ENCODE measurements around the gene KIAA1210.

KIAA1210 gene

GRCh38 chrX:119158226-119158625 lies 30.6 kb upstream of the KIAA1210 start:
- Histone ChIP-seq H2AFZ (ENCODE audit: low read depth, low read length) (no peak overlapping the region), H2BK120ac (ENCODE audit: low read depth, low read length) (no peak overlapping the region), H4K91ac (ENCODE audit: low read length) (no peak overlapping the region), H3K23ac (ENCODE audit: low read length in 2 of 2) (no peak overlapping the region), H3K9me3 (ENCODE audit: control insufficient read depth, low read length) (no peaks in the 10 kb centered on the region), H3K4me2 (ENCODE audit: low read length, poor library complexity, severe bottlenecking) (no peak overlapping the region), H3K14ac (ENCODE audit: low read length in 2 of 2) (no peak overlapping the region), H3K4me3 (ENCODE audit: insufficient read depth in 1 of 2, low read depth in 1 of 2, low read length in 2 of 2) (no peak overlapping the region), H4K8ac (ENCODE audit: low read length) (no peak overlapping the region), H3K9ac (ENCODE audit: low read length) (no peak overlapping the region), H2AK5ac (ENCODE audit: low read length, severe bottlenecking) (no peak overlapping the region), H3K4me1 (ENCODE audit: control insufficient read depth, insufficient read depth, low read depth, low read length) (no peaks in the 10 kb centered on the region), H3K4ac (ENCODE audit: low read depth in 1 of 2, low read length in 2 of 2) (no peak overlapping the region), H3K27ac (ENCODE audit: low read length, poor library complexity, severe bottlenecking) (no peak overlapping the region), H3K27me3 (ENCODE audit: control insufficient read depth in 1 of 2, insufficient read depth in 1 of 2, low read length in 2 of 2) (peaks cover 0 to 25% of the 10 kb centered on the region in 2 experiments), H2BK5ac (ENCODE audit: low read depth, low read length, poor library complexity, severe bottlenecking) (no peak overlapping the region), H2BK12ac (ENCODE audit: low read length in 2 of 2) (no peak overlapping the region), H2BK15ac (ENCODE audit: low read depth, poor library complexity, severe bottlenecking) (no peak overlapping the region), H3K18ac (ENCODE audit: low read depth in 1 of 2, low read length in 2 of 2) (no peak overlapping the region), H3K79me1 (replicated peaks; ENCODE audit: low read length, poor library complexity, severe bottlenecking) (no peaks in the 10 kb centered on the region), H3K36me3 (ENCODE audit: control insufficient read depth in 1 of 2, insufficient read depth in 2 of 2, low read depth in 1 of 2, low read length in 2 of 2) (no peaks in the 10 kb centered on the region)
- WGBS: 84% methylated on average over 2 of the region's 3 CpGs
- no peak for DNase-seq

GRCh38 chrX:119156241-119156640 lies 28.6 kb upstream of the KIAA1210 start:
- H3K4me2 ChIP-seq (ENCODE audit: low read length, poor library complexity, severe bottlenecking): no peak overlapping the region
- no peak overlapping the region for H4K91ac ChIP-seq (ENCODE audit: low read length)
- no peaks in the 10 kb centered on the region for H3K4me1 ChIP-seq (ENCODE audit: control insufficient read depth, insufficient read depth, low read depth, low read length)
- no peak for DNase-seq
- no peak overlapping the region for H2BK12ac ChIP-seq (ENCODE audit: low read length in 2 of 2)
- 100% methylated on average over 1 of the region's 1 CpG for WGBS
- no peak overlapping the region for H3K4ac ChIP-seq (ENCODE audit: low read depth in 1 of 2, low read length in 2 of 2)
- no peak overlapping the region for H2BK5ac ChIP-seq (ENCODE audit: low read depth, low read length, poor library complexity, severe bottlenecking)
- no peak overlapping the region for H3K23ac ChIP-seq (ENCODE audit: low read length in 2 of 2)
- no peak overlapping the region for H2AK5ac ChIP-seq (ENCODE audit: low read length, severe bottlenecking)
- no peaks in the 10 kb centered on the region for H3K9me3 ChIP-seq (ENCODE audit: control insufficient read depth, low read length)
- no peak overlapping the region for H3K27ac ChIP-seq (ENCODE audit: low read length, poor library complexity, severe bottlenecking)
- H2AFZ ChIP-seq (ENCODE audit: low read depth, low read length): no peak overlapping the region
- H2BK15ac ChIP-seq (ENCODE audit: low read depth, poor library complexity, severe bottlenecking): no peak overlapping the region
- no peak overlapping the region for H2BK120ac ChIP-seq (ENCODE audit: low read depth, low read length)
- H3K14ac ChIP-seq (ENCODE audit: low read length in 2 of 2): no peak overlapping the region
- no peak overlapping the region for H3K4me3 ChIP-seq (ENCODE audit: insufficient read depth in 1 of 2, low read depth in 1 of 2, low read length in 2 of 2)
- no peaks in the 10 kb centered on the region for H3K36me3 ChIP-seq (ENCODE audit: control insufficient read depth in 1 of 2, insufficient read depth in 2 of 2, low read depth in 1 of 2, low read length in 2 of 2)
- no peak overlapping the region for H3K18ac ChIP-seq (ENCODE audit: low read depth in 1 of 2, low read length in 2 of 2)
- no peak overlapping the region for H3K9ac ChIP-seq (ENCODE audit: low read length)
- H3K27me3 ChIP-seq (ENCODE audit: control insufficient read depth in 1 of 2, insufficient read depth in 1 of 2, low read length in 2 of 2): peaks cover 2 to 41% of the 10 kb centered on the region in 2 experiments
- H3K79me1 ChIP-seq (replicated peaks; ENCODE audit: low read length, poor library complexity, severe bottlenecking): no peaks in the 10 kb centered on the region
- no peak overlapping the region for H4K8ac ChIP-seq (ENCODE audit: low read length)

- Histone ChIP-seq H2AFZ (ENCODE audit: low read depth, low read length) (no peak overlapping the region), H3K9ac (ENCODE audit: low read length) (no peak overlapping the region), H3K79me1 (replicated peaks; ENCODE audit: low read length, poor library complexity, severe bottlenecking) (no peaks in the 10 kb centered on the region), H3K27me3 (ENCODE audit: control insufficient read depth in 1 of 2, insufficient read depth in 1 of 2, low read length in 2 of 2) (peaks cover 9 to 42% of the 10 kb centered on the region in 2 experiments), H3K27ac (ENCODE audit: low read length, poor library complexity, severe bottlenecking) (no peak overlapping the region), H4K91ac (ENCODE audit: low read length) (no peak overlapping the region), H2BK12ac (ENCODE audit: low read length in 2 of 2) (no peak overlapping the region), H3K4ac (ENCODE audit: low read depth in 1 of 2, low read length in 2 of 2) (no peak overlapping the region), H4K8ac (ENCODE audit: low read length) (no peak overlapping the region), H3K14ac (ENCODE audit: low read length in 2 of 2) (no peak overlapping the region), H3K9me3 (ENCODE audit: control insufficient read depth, low read length) (no peaks in the 10 kb centered on the region), H2BK5ac (ENCODE audit: low read depth, low read length, poor library complexity, severe bottlenecking) (no peak overlapping the region), H3K4me1 (ENCODE audit: control insufficient read depth, insufficient read depth, low read depth, low read length) (no peaks in the 10 kb centered on the region), H3K23ac (ENCODE audit: low read length in 2 of 2) (no peak overlapping the region), H2BK120ac (ENCODE audit: low read depth, low read length) (no peak overlapping the region), H2AK5ac (ENCODE audit: low read length, severe bottlenecking) (no peak overlapping the region), H2BK15ac (ENCODE audit: low read depth, poor library complexity, severe bottlenecking) (no peak overlapping the region), H3K4me2 (ENCODE audit: low read length, poor library complexity, severe bottlenecking) (no peak overlapping the region), H3K18ac (ENCODE audit: low read depth in 1 of 2, low read length in 2 of 2) (no peak overlapping the region), H3K4me3 (ENCODE audit: insufficient read depth in 1 of 2, low read depth in 1 of 2, low read length in 2 of 2) (peak overlapping the region in 1 of 2 experiments; percentile 6), H3K36me3 (ENCODE audit: control insufficient read depth in 1 of 2, insufficient read depth in 2 of 2, low read depth in 1 of 2, low read length in 2 of 2) (no peaks in the 10 kb centered on the region)
- peak; percentile 1 for DNase-seq
- 70% methylated on average over 2 of the region's 6 CpGs for WGBS
These were observed 27.9 kb upstream of the KIAA1210 start for GRCh38 chrX:119155416-119156035.

GRCh38 chrX:119151051-119151380 lies 23.4 kb upstream of the KIAA1210 start:
- Histone ChIP-seq H2BK120ac (ENCODE audit: low read depth, low read length) (no peak overlapping the region), H3K27me3 (ENCODE audit: control insufficient read depth in 1 of 2, insufficient read depth in 1 of 2, low read length in 2 of 2) (peaks cover 18 to 61% of the 10 kb centered on the region in 2 experiments), H3K18ac (ENCODE audit: low read depth in 1 of 2, low read length in 2 of 2) (no peak overlapping the region), H2BK15ac (ENCODE audit: low read depth, poor library complexity, severe bottlenecking) (no peak overlapping the region), H2BK5ac (ENCODE audit: low read depth, low read length, poor library complexity, severe bottlenecking) (no peak overlapping the region), H3K4me3 (ENCODE audit: insufficient read depth in 1 of 2, low read depth in 1 of 2, low read length in 2 of 2) (no peak overlapping the region), H3K4me1 (ENCODE audit: control insufficient read depth, insufficient read depth, low read depth, low read length) (no peaks in the 10 kb centered on the region), H2AK5ac (ENCODE audit: low read length, severe bottlenecking) (no peak overlapping the region), H3K14ac (ENCODE audit: low read length in 2 of 2) (no peak overlapping the region), H3K9ac (ENCODE audit: low read length) (no peak overlapping the region), H4K91ac (ENCODE audit: low read length) (no peak overlapping the region), H2BK12ac (ENCODE audit: low read length in 2 of 2) (no peak overlapping the region), H4K8ac (ENCODE audit: low read length) (no peak overlapping the region), H3K79me1 (replicated peaks; ENCODE audit: low read length, poor library complexity, severe bottlenecking) (no peaks in the 10 kb centered on the region), H3K4me2 (ENCODE audit: low read length, poor library complexity, severe bottlenecking) (no peak overlapping the region), H3K27ac (ENCODE audit: low read length, poor library complexity, severe bottlenecking) (no peak overlapping the region), H3K36me3 (ENCODE audit: control insufficient read depth in 1 of 2, insufficient read depth in 2 of 2, low read depth in 1 of 2, low read length in 2 of 2) (no peaks in the 10 kb centered on the region), H2AFZ (ENCODE audit: low read depth, low read length) (no peak overlapping the region), H3K4ac (ENCODE audit: low read depth in 1 of 2, low read length in 2 of 2) (no peak overlapping the region), H3K23ac (ENCODE audit: low read length in 2 of 2) (no peak overlapping the region), H3K9me3 (ENCODE audit: control insufficient read depth, low read length) (no peaks in the 10 kb centered on the region)
- no peak for DNase-seq
- 24% methylated on average over 8 of the region's 9 CpGs for WGBS
